ACC112 (cell line): ENCODE results near the gene PFDN6.
"Not testable (repeated sequence)": the region's sequence is repeated elsewhere in the genome, so short reads cannot be mapped to it uniquely, and the experiment has no call there.

ENCODE experiments used
- H2AFZ ChIP-seq: fragments of 200-600 bp; sonication (generic); one replicate; pipeline ENCODE4 v1.6.0; 2017; ENCODE audit warnings: antibody characterized with exemption, low read length; ENCODE audit not compliant: unreplicated experiment
- H3K27ac ChIP-seq: fragments of 200-600 bp; sonication (generic); 2 replicates; pipeline ENCODE4 v1.5.1; 2014; ENCODE audit warnings: low read depth, mild to moderate bottlenecking, antibody characterized with exemption, low read length, moderate library complexity
- H3K27me3 ChIP-seq: fragments of 200-600 bp; sonication (generic); 2 replicates; pipeline ENCODE4 v1.6.1; 2014; ENCODE audit warnings: mild to moderate bottlenecking, antibody characterized with exemption, low read length, moderate library complexity, mixed read lengths; ENCODE audit not compliant: insufficient read depth
- H3K36me3 ChIP-seq: fragments of 200-600 bp; sonication (generic); 2 replicates; pipeline ENCODE4 v1.6.1; 2016; ENCODE audit warnings: mild to moderate bottlenecking, antibody characterized with exemption, low read length, moderate library complexity, mixed read lengths; ENCODE audit not compliant: insufficient read depth
- H3K4me1 ChIP-seq: fragments of 200-600 bp; sonication (generic); one replicate; pipeline ENCODE4 v1.6.1; 2016; ENCODE audit warnings: low read length, mixed read lengths; ENCODE audit not compliant: insufficient read depth, unreplicated experiment, control insufficient read depth
- H3K4me3 ChIP-seq: fragments of 200-600 bp; sonication (generic); 2 replicates; pipeline ENCODE4 v1.5.1; 2014; ENCODE audit warnings: mild to moderate bottlenecking, low read depth, low read length
- H3K79me2 ChIP-seq: fragments of 200-600 bp; sonication (generic); one replicate; pipeline ENCODE4 v1.6.0; 2016; ENCODE audit warnings: low read length; ENCODE audit not compliant: control insufficient read depth, unreplicated experiment, insufficient read depth

The PFDN6 gene

DNA sequence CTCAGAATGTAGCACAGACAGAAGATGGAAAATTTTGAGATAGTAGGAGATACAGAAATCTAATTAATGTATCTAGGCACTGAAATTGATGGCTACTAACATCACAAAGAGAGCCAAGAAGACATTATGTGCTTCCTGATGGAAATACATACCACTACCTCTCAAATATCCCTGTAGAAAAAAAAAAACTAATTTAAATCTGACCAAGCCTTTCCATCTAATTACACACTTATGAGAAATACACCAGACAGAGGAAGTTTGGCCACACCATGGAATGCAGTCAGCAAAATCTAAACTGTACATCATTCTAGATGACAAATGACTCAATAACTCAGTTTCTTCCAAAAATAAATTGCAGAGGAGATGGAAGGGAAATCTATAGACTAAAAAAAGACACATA is 36.6 kb upstream of the PFDN6 start:
- Histone ChIP-seq H3K4me1 (peaks cover 36% of the 10 kb centered on the region), H2AFZ (no peak overlapping the region), H3K27me3 (no peaks in the 10 kb centered on the region), H3K4me3 (no peak overlapping the region), H3K36me3 (peaks cover 13% of the 10 kb centered on the region), H3K27ac (peak overlapping the region; percentile 42), H3K79me2 (peaks cover 10% of the 10 kb centered on the region)

DNA sequence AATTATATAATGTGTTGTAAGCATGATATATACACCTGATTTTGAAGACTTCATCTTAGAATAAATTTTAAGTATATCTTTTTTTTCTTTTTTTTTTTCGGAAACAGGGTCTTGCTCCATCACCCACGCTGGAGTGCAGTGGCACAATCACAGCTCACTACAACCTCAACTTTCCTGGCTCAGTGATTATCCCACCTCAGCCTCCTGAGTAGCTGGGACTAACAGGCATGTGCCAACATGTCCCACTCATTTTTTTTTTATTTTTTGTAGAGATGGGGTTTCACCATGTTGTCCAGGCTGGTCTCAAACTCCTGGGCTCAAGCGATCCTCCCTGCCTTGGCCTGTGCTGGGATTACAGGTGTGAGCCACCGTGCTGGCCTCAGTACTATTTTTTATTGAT is 34.8 kb upstream of the PFDN6 start:
- Histone ChIP-seq H3K27ac (no peak overlapping the region), H3K4me1 (peaks cover 32% of the 10 kb centered on the region), H2AFZ (no peak overlapping the region), H3K27me3 (no peaks in the 10 kb centered on the region), H3K4me3 (no peak overlapping the region), H3K36me3 (peaks cover 13% of the 10 kb centered on the region), H3K79me2 (peaks cover 10% of the 10 kb centered on the region)

DNA sequence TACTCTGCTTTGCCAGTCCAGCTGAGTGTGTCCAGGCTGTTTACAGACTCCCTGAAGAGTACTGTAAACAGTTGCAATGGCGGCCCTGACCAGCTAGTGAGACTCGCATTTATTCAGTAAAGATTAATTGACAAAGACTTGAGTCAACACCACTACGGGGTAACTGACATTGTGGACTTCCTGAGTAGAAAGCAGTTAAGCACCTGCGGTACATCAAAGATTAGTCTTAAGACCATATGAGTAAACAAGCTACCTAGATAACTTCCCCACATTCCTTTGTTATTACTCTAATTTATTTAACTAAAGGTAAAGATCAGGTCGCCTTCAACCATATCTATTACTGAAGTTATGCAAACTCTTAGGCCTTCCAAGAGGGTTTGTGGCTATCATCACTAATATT is 30.4 kb upstream of the PFDN6 start:
- Histone ChIP-seq H3K27ac (no peak overlapping the region), H3K36me3 (peaks cover 11% of the 10 kb centered on the region)

DNA sequence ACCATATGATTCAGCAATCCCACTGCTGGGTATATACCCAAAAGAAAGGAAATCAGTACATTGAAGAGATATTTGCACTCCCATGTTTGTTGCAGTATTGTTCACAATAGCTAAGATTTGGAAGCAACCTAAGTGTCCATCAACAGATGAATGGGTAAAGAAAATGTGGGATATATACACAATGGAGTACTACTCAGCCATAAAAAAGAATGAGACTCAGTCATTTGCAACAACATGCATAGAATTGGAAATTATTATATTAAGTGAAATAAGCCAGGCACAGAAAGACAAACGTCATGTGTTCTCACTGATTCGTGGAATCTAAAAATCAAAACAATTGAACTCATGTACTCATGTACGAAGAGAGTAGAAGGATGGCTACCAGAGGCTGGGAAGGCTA is 26.9 kb upstream of the PFDN6 start:
- peaks cover 13% of the 10 kb centered on the region for H3K4me1 ChIP-seq
- H3K27ac ChIP-seq, H3K4me3 ChIP-seq, H3K27me3 ChIP-seq, H3K79me2 ChIP-seq, H2AFZ ChIP-seq: not testable (repeated sequence)
- H3K36me3 ChIP-seq: peaks cover 11% of the 10 kb centered on the region

More for the DNA sequence above, 30.4 kb upstream of the PFDN6 start:
- Histone ChIP-seq H3K4me3 (no peak overlapping the region), H3K4me1 (peaks cover 13% of the 10 kb centered on the region), H3K79me2 (no peaks in the 10 kb centered on the region), H3K27me3 (no peaks in the 10 kb centered on the region), H2AFZ (no peak overlapping the region)

DNA sequence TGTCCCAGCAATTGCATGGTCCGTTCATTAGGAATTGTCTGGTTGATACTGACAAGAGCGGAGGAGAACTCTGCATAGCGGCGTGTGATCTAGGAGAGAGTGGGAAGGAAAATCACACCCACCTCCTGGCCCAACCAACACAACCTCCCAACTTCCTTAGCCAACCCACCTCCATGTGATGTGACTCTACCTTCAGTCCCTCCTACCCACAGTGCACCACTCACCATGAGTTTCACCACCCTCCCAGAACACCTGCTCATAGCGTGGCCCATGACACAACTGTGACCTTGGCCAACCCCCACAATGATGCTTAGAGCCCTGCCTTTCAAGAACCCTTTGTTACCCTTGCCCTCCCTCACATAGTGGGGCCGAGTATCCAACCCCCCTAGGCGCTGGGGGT is 25.4 kb upstream of the PFDN6 start:
- Histone ChIP-seq H3K27ac (no peak overlapping the region), H3K79me2 (no peaks in the 10 kb centered on the region), H3K36me3 (peaks cover 8% of the 10 kb centered on the region), H3K27me3 (no peaks in the 10 kb centered on the region), H3K4me3 (no peak overlapping the region), H2AFZ (no peak overlapping the region), H3K4me1 (peaks cover 13% of the 10 kb centered on the region)

DNA sequence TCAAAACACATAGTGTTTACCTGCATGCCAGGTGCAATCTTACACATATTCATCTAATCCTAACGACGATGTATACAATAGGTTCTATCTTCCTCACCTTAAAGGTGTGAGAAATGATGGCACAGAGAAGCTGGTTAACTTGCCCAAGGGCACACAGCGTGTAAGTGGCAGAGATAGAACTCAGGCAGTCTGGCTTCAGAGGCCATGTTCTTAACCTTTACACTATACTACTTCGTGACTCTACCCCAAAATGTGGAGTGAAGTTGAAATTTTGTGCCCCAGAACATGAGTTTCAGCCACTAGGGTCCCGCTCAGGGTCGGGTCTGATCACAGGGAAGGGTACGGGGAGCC is 18.3 kb upstream of the PFDN6 start:
- Histone ChIP-seq H2AFZ (peak overlapping the region; percentile 82), H3K27ac (peak overlapping the region; percentile 83), H3K4me3 (peak overlapping the region; percentile 89), H3K36me3 (peaks cover 33% of the 10 kb centered on the region), H3K27me3 (no peaks in the 10 kb centered on the region), H3K4me1 (peaks cover 23% of the 10 kb centered on the region), H3K79me2 (peaks cover 54% of the 10 kb centered on the region)

DNA sequence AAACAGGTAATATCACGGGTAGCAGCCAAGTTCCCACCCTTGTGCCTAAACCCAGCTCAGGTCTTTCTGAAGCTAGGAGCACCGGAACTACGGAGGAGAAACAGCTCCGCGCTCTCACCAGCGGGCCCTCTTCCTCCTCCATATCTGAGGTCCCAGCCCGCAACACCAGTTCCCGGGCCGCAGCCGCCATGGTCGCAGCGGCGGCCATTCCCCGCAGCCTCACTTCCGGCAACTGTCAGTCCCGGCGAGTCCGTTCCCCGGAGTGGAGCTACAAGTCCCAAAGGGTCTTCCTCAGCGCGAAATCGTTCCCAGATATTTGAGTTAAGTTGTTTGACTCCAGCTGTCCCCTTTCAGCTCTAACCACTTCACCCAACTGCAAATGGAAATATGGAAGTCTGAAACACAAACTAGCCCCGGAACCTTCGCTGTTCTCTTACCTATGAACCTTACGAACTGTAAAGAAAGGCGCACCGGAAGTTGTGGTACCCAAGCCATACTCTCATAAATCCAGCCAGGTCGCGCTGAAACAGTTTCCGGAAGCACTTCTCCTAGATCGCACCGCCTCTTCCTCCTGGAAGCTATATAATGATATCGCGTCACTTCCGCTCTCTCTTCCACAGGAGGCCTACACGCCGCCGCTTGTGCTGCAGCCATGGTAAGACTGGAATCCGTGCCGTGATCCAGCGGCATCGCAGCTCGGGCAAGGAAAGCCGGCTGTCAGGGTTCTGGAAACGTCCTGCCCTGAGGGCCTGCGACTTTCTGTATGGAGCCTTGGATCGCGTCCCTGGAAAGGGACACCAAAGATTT is 17.7 kb upstream of the PFDN6 start, which contains the start of the genes RPS18 and VPS52:
TSS of gene RPS18 (plus strand) at position 608 of the 807 bp plus-strand sequence. CDS start at position 653, 45 bp downstream.
TSS of gene VPS52 (minus strand) at position 409 of the 807 bp plus-strand sequence. CDS start at position 208, 201 bp downstream.
- Histone ChIP-seq H3K79me2 (peaks cover 54% of the 10 kb centered on the region), H3K27ac (peak within 1 kb of the TSS; percentile 83), H3K4me1 (peaks cover 28% of the 10 kb centered on the region), H2AFZ (peak within 1 kb of the TSS; percentile 82), H3K4me3 (peak within 1 kb of the TSS; percentile 89), H3K36me3 (peaks cover 33% of the 10 kb centered on the region), H3K27me3 (no peaks in the 10 kb centered on the region)

DNA sequence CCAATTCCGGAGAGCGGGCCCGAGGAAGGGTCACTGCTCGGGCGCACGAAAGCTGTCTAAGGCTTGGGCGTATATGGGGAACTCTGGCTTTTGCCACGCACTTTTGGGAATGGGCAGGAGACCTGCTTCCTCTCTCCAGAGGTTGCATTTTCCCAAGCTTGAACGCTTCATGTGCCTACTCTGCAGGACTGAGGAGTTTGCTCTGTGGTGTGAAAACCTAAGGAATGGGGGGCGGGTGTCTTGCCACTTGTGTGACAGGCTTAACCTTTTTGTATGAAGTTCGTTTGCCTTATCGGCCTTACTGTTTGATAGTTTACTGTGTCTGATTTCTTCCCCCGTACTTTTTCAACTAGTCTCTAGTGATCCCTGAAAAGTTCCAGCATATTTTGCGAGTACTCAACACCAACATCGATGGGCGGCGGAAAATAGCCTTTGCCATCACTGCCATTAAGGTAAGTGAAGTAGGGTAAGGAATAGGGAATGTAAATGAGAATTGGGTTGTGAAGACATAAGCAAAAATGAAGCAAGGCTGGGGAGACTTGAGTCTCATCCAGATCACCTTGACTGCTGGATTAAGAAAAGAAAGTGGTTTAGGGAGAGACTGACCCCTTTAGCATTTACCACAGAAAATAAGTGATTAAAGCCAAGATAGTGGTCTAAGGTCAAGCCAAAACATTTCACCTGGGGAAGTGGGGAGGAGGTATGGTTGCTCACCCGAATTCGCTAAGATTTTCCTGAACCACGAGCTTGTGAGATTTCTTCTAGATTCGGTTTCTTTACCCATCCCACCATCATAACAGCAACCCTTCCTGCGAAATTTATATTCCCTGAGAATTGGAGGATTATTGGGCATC is 16.9 kb upstream of the PFDN6 start:
- peaks cover 33% of the 10 kb centered on the region for H3K36me3 ChIP-seq
- peak overlapping the region; percentile 89 for H3K4me3 ChIP-seq
- no peaks in the 10 kb centered on the region for H3K27me3 ChIP-seq
- no peak overlapping the region for H2AFZ ChIP-seq
- peaks cover 30% of the 10 kb centered on the region for H3K4me1 ChIP-seq
- peaks cover 54% of the 10 kb centered on the region for H3K79me2 ChIP-seq
- H3K27ac ChIP-seq: peak overlapping the region; percentile 63

DNA sequence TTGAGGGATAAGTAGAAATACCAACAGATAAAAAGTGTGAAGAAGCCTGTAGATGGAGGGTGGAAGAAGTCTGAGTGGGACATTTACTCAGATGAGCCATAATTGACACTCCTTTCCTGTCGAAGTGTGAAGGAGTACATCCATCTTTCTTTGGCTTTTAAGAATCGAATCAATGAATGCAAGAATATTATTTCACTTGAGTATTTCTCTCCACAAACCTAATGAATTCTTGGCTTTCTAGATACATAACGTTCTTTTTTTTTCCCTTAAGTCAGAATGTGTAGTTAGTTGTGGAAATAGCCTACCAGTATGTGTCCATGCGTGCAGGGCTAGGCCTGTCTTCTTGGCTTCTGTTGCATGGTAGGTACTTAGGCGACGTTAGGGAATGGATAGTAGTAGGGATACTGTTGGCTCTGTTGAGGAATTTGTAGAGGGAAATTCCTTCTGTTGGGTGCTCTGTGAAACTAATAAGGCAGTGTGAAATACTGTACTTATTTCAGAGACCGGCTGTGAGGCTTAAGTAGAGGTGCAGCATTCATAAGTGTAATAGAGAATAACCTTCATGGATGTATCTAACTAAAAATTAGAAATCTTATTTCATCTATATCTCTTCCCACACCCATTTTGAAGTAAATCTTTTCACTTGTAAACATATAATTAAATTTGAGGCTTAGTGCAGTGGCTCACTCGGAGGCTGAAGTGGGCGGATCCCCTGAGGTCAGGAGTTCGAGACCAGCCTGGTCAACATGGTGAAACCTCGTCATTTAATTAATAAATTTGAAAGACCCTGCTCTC is 16.1 kb upstream of the PFDN6 start:
- Histone ChIP-seq H3K27ac (peak overlapping the region; percentile 63), H3K27me3 (no peaks in the 10 kb centered on the region), H3K79me2 (peaks cover 54% of the 10 kb centered on the region), H3K4me3 (peak overlapping the region; percentile 89), H3K36me3 (peaks cover 33% of the 10 kb centered on the region), H3K4me1 (peaks cover 30% of the 10 kb centered on the region), H2AFZ (no peak overlapping the region)
